BLaER1 treated with 17β-estradiol and CSF1 and Interleukin-3, amounts not matched to agents 10 nM and 100 nM (cell line): ENCODE measurements around the gene SAMD4A.
"Not testable (repeated sequence)": the region's sequence is repeated elsewhere in the genome, so short reads cannot be mapped to it uniquely, and the experiment has no call there.

Experiments used
- H3K27ac ChIP-seq, 11 experiments: shearing (Covaris generic); formaldehyde crosslinking; 2 replicates each; pipeline ENCODE4 v1.8.1; 2022
- H3K27me3 ChIP-seq, 11 experiments: shearing (Covaris generic); formaldehyde crosslinking; 2 replicates each; pipeline ENCODE4 v1.8.1; 2022
- H3K36me3 ChIP-seq, 11 experiments: shearing (Covaris generic); formaldehyde crosslinking; 2 replicates each; pipeline ENCODE4 v1.8.1; 2022
- H3K4me1 ChIP-seq, 10 experiments: shearing (Covaris generic); formaldehyde crosslinking; 2 replicates each; pipeline ENCODE4 v1.8.1; 2022
- H3K4me2 ChIP-seq, 11 experiments: shearing (Covaris generic); formaldehyde crosslinking; 2 replicates each; pipeline ENCODE4 v1.8.1; 2022
- H3K4me3 ChIP-seq, 10 experiments: shearing (Covaris generic); formaldehyde crosslinking; 2 replicates each; pipeline ENCODE4 v1.8.1; 2022
- H3K9ac ChIP-seq, 11 experiments: shearing (Covaris generic); formaldehyde crosslinking; 2 replicates each; pipeline ENCODE4 v1.8.1; 2022
- H3K9me3 ChIP-seq, 11 experiments: shearing (Covaris generic); formaldehyde crosslinking; replicated peaks in 1 of 11; 2 replicates each; pipeline ENCODE4 v1.8.1; 2022
- H4K20me1 ChIP-seq, 11 experiments: shearing (Covaris generic); formaldehyde crosslinking; 2 replicates each; pipeline ENCODE4 v1.8.1; 2022
- Cebpa-rat ChIP-seq, 11 experiments: shearing (Covaris generic); IDR thresholded peaks; 2 replicates each; pipeline ENCODE4 v1.8.1; 2022

Gene SAMD4A

DNA sequence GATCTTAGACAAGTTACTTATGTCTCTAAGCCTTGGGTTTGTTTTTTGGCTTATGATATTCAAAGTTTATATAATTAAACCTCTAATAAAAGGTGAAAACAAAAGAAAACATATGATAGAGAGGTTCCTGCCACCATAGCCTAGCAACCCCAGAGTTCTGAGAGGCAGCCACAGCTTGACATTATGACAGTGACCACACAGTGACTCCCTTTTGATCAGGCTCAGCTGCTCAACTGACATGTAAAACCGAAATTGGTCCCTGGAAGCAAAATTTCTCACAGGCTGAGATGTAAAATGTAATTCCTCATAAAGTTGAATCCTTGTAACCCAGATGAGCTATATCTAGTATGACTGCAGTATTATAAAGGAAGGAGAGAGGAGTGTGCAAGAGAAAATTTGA, 227.2 kb downstream of the SAMD4A start:
- H3K9me3 ChIP-seq = peaks cover 5 to 18% (median 11%) of the 10 kb centered on the region in 11 experiments; a peak in 17 of 22 replicates
- no peak overlapping the region for H3K4me3 ChIP-seq
- no peak overlapping the region for H3K27ac ChIP-seq
- no peaks in the 10 kb centered on the region for H4K20me1 ChIP-seq
- H3K4me2 ChIP-seq = no peak overlapping the region
- peaks cover 0 to 7% (median 0%) of the 10 kb centered on the region in 10 experiments; a peak in 1 of 20 replicates for H3K4me1 ChIP-seq
- no peak overlapping the region for H3K9ac ChIP-seq
- no peaks in the 10 kb centered on the region for H3K27me3 ChIP-seq
- peaks cover 4 to 34% (median 23%) of the 10 kb centered on the region in 11 experiments; a peak in 20 of 22 replicates for H3K36me3 ChIP-seq
- TF ChIP-seq Cebpa-rat (IDR thresholded peaks at IDR 0.05) = no peak

DNA sequence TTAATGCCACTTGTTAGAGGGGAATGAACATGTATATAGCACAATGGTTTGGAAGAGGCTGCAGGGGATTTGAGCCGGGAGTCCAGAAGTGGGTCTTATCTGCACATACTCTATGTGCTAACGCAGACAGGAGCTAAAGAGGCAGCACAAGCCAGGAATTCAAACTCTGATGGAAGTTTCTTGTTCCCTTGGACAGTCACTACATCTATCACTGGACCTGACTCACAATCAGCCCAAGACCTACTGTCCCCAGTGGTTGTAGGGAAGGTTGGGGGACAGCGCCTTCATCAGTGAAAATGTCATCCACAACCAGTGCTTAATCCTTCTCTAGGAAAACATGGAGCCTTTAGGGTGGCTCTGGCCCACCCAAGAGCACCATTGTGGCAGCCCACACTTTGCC, 227.9 kb downstream of the SAMD4A start:
- peaks cover 0 to 7% (median 0%) of the 10 kb centered on the region in 10 experiments; a peak in 2 of 20 replicates for H3K4me1 ChIP-seq
- peaks cover under 1 to 28% (median 18%) of the 10 kb centered on the region in 11 experiments; a peak in 18 of 22 replicates for H3K36me3 ChIP-seq
- no peaks in the 10 kb centered on the region for H4K20me1 ChIP-seq
- H3K9ac ChIP-seq = no peak overlapping the region
- no peak overlapping the region for H3K27ac ChIP-seq
- no peak overlapping the region for H3K4me2 ChIP-seq
- TF ChIP-seq Cebpa-rat (IDR thresholded peaks at IDR 0.05) = no peak
- H3K27me3 ChIP-seq = no peaks in the 10 kb centered on the region
- no peak overlapping the region for H3K4me3 ChIP-seq
- peaks cover 5 to 18% (median 11%) of the 10 kb centered on the region in 11 experiments; a peak in 17 of 22 replicates for H3K9me3 ChIP-seq

- Histone ChIP-seq H3K36me3 (peaks cover 0 to 13% (median 5%) of the 10 kb centered on the region in 11 experiments; a peak in 5 of 22 replicates), H3K9ac (no peak overlapping the region), H3K4me1 (peaks cover 0 to 7% (median 0%) of the 10 kb centered on the region in 10 experiments; a peak in 2 of 20 replicates), H3K27me3 (no peaks in the 10 kb centered on the region), H3K4me3 (no peak overlapping the region), H4K20me1 (no peaks in the 10 kb centered on the region), H3K4me2 (no peak overlapping the region), H3K9me3 (peaks cover 5 to 18% (median 11%) of the 10 kb centered on the region in 11 experiments; a peak in 17 of 22 replicates), H3K27ac (no peak overlapping the region)
- TF ChIP-seq Cebpa-rat (IDR thresholded peaks at IDR 0.05) = no peak
Observed at GRCh38 chr14:54796961-54797360, 230.0 kb downstream of the SAMD4A start.

DNA sequence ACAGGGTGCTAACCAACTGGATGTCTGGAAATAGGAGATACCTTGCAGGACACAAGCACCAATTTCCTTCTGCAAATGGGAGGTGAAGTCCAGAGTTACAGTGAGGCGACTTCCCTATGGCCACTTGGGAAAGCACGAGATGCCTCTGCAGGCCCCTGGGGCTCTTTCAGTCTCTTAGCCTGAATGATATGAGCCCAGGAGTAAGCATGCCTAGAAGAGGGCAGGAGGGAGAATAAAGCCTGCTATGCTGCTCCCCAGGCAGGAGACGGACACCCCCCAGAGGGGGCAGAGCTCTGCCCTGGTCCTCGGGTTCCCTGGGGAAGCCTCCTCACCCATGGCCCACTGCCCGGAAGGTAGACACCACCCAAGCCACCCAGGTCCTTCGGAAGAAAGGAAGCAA, 230.6 kb downstream of the SAMD4A start:
- Histone ChIP-seq H3K4me3 (no peak overlapping the region), H3K4me2 (no peak overlapping the region), H3K4me1 (peaks cover 0 to 7% (median 0%) of the 10 kb centered on the region in 10 experiments; a peak in 2 of 20 replicates), H3K36me3 (peaks cover 0 to 13% (median under 1%) of the 10 kb centered on the region in 11 experiments; a peak in 4 of 22 replicates), H3K27me3 (no peaks in the 10 kb centered on the region), H4K20me1 (no peaks in the 10 kb centered on the region), H3K9ac (no peak overlapping the region), H3K9me3 (peaks cover 5 to 18% (median 11%) of the 10 kb centered on the region in 11 experiments; a peak in 17 of 22 replicates), H3K27ac (no peak overlapping the region)
- no peak for TF ChIP-seq Cebpa-rat (IDR thresholded peaks at IDR 0.05)

DNA sequence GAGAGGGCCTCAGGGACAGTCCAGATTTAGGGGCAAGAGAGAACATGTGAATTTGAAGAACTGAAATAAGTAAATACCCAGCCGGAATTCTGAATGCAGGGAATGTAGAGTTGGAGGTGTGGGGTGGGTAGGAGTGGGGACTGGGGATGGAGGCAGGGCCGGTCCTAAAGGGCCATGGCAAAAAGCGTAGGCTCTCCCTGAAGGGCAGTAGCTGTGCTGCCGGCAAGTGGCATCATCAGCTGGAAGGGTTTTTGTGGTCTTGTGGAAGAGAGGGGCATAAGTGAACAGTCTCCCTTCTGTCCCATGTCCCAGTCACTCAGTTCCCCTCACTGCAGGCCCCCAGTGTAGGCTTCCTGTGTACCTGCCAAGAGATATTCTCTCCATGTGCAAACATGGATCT, 231.1 kb downstream of the SAMD4A start:
- Histone ChIP-seq H3K27me3 (no peaks in the 10 kb centered on the region), H3K4me3 (no peak overlapping the region), H4K20me1 (no peaks in the 10 kb centered on the region), H3K36me3 (peaks cover 0 to 13% (median 0%) of the 10 kb centered on the region in 11 experiments; a peak in 3 of 22 replicates), H3K4me1 (peaks cover 0 to 5% (median 0%) of the 10 kb centered on the region in 10 experiments; a peak in 2 of 20 replicates), H3K27ac (no peak overlapping the region), H3K9ac (no peak overlapping the region), H3K4me2 (no peak overlapping the region), H3K9me3 (peaks cover 5 to 18% (median 11%) of the 10 kb centered on the region in 11 experiments; a peak in 17 of 22 replicates)
- no peak for TF ChIP-seq Cebpa-rat (IDR thresholded peaks at IDR 0.05)

- Histone ChIP-seq H3K9ac (no peak overlapping the region), H3K27me3 (no peaks in the 10 kb centered on the region), H3K4me3 (no peak overlapping the region), H3K4me1 (peaks cover 0 to 5% (median 0%) of the 10 kb centered on the region in 10 experiments; a peak in 1 of 20 replicates), H3K9me3 (peaks cover 5 to 18% (median 11%) of the 10 kb centered on the region in 11 experiments; a peak in 17 of 22 replicates), H3K36me3 (peaks cover 0 to 13% (median 0%) of the 10 kb centered on the region in 11 experiments; a peak in 3 of 22 replicates), H3K27ac (no peak overlapping the region), H4K20me1 (no peaks in the 10 kb centered on the region), H3K4me2 (no peak overlapping the region)
- no peak for TF ChIP-seq Cebpa-rat (IDR thresholded peaks at IDR 0.05)
Observed at GRCh38 chr14:54798465-54799124, 231.7 kb downstream of the SAMD4A start.

- not testable (repeated sequence) for H3K4me3 ChIP-seq, H3K9ac ChIP-seq, H3K36me3 ChIP-seq, H3K4me2 ChIP-seq, H3K27ac ChIP-seq, H3K9me3 ChIP-seq, H4K20me1 ChIP-seq, H3K27me3 ChIP-seq
- peaks cover 18 to 27% (median 22%) of the 10 kb centered on the region in 10 experiments for H3K4me1 ChIP-seq
Observed at GRCh38 chr14:54801482-54801881, 234.6 kb downstream of the SAMD4A start.

- no peak for TF ChIP-seq Cebpa-rat (IDR thresholded peaks at IDR 0.05)
- no peaks in the 10 kb centered on the region; a peak in 1 of 22 replicates for H4K20me1 ChIP-seq
- no peak overlapping the region for H3K9ac ChIP-seq
- H3K4me3 ChIP-seq = no peak overlapping the region
- H3K27me3 ChIP-seq = no peaks in the 10 kb centered on the region
- H3K36me3 ChIP-seq = no peaks in the 10 kb centered on the region
- no peak overlapping the region for H3K27ac ChIP-seq
- H3K9me3 ChIP-seq = no peaks in the 10 kb centered on the region
- no peak overlapping the region for H3K4me2 ChIP-seq
- H3K4me1 ChIP-seq = peaks cover 18 to 29% (median 23%) of the 10 kb centered on the region in 10 experiments
Observed at GRCh38 chr14:54803396-54803795, 236.5 kb downstream of the SAMD4A start.

DNA sequence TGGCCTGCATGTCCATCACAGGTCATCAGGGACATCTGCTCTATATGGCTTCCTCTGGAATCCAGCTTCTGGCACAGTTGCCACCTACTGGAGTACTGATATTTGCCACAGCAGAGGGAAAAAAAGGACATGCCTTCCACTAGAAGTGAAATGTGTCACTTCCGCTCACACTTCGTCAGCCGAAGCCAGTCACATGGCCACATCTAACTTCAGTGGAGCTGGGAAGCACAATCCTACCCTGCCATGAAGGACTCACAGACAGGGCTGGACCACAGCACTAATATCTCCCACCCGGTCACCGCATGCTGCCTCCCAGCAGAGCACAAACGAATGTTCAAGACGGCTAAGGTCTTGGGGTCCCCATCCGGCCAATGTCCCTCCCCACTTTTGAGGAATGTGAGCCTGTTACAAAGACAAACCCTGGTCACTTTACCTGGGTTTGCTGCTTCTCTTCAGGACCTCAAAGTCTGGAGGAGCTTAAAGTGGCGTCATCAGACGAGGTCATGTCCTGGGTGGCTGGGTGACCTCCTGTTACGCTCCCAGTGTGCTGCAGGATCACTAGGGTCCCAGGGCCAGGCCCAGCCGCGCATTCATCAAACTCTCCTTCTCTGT, 237.1 kb downstream of the SAMD4A start:
- H3K27me3 ChIP-seq = no peaks in the 10 kb centered on the region
- no peaks in the 10 kb centered on the region for H3K9me3 ChIP-seq
- H3K4me2 ChIP-seq = peak overlapping the region in 8 of 11 experiments; percentile 51 to 81 (median 68); a peak in 12 of 22 replicates
- H4K20me1 ChIP-seq = no peaks in the 10 kb centered on the region; a peak in 1 of 22 replicates
- no peak overlapping the region for H3K9ac ChIP-seq
- no peak overlapping the region for H3K4me3 ChIP-seq
- H3K36me3 ChIP-seq = no peaks in the 10 kb centered on the region
- H3K27ac ChIP-seq = 0 out of 22 replicates have a peak overlapping the region, but pooled peaks of 2 of the 11 experiments have one; percentile 0 to 18
- TF ChIP-seq Cebpa-rat (IDR thresholded peaks at IDR 0.05) = no peak
- H3K4me1 ChIP-seq = peaks cover 18 to 29% (median 23%) of the 10 kb centered on the region in 10 experiments
